GM12878 (cell line): ENCODE measurements around the gene RSBN1L. TPM values are rescaled to one million over a fixed set of nuclear protein-coding genes. Genes with fewer than 3 reads are reported as not detected.

ENCODE experiments used
- ATAC-seq: fragments of 200-7000 bp; cut with Tn5 transposase; 3 replicates; pipeline ENCODE4 v1.9.1; 2020; ENCODE audit warnings: mild to moderate bottlenecking, moderate library complexity
- BruUV-seq: library from RNA; stranded (reverse); fragments of 400-500 nt; replicated peaks from 2 replicates; lab custom pipeline; 2021; lab: Mats Ljungman, UMichigan
- CTCF ChIA-PET: fragments of 300-600 bp; sonication (Branson Sonifier 250); formaldehyde crosslinking; extraction: SDS; loops from one replicate; lab custom pipeline; 2021; ENCODE audit warnings: inconsistent platforms; lab: Yijun Ruan, JAX
- POLR2A ChIA-PET: fragments of 350-600 bp; formaldehyde crosslinking; extraction: SDS; loops from one replicate; lab custom pipeline; 2021; ENCODE audit warnings: inconsistent platforms; lab: Charles Lee
- RAD21 ChIA-PET: fragments of 300-600 bp; sonication (Branson Sonifier 250); formaldehyde crosslinking; loops from one replicate; lab custom pipeline; 2023; ENCODE audit warnings: antibody characterized with exemption; ENCODE audit not compliant: unreplicated experiment; lab: Charles Lee
- SMC1A ChIA-PET: fragments of 300-600 bp; sonication (Branson Sonifier 250); formaldehyde crosslinking; loops from one replicate; lab custom pipeline; 2023; ENCODE audit not compliant: unreplicated experiment, uncharacterized antibody; lab: Charles Lee
- DNase-seq: peaks from one replicate; pipeline ENCODE4 v3.0.0-alpha.2; 2011; ENCODE audit warnings: low read depth, low spot score
- FAIRE-seq: peaks from 3 replicates; lab custom pipeline; 2011; peaks lifted over from hg19 to GRCh38; lab: Jason Lieb, UNC
- H2AFZ ChIP-seq: 2 replicates; pipeline ENCODE4 v1.6.0; 2011; ENCODE audit warnings: low read depth, low read length, control low read depth; ENCODE audit not compliant: control insufficient read depth
- H3K27ac ChIP-seq: 2 replicates; pipeline ENCODE4 v1.5.1; 2011; ENCODE audit warnings: control low read depth; ENCODE audit not compliant: control insufficient read depth, insufficient read depth
- H3K27me3 ChIP-seq, 2 experiments: replicated peaks in 1 of 2; 2 replicates each; pipeline versions ENCODE4 v1.6.0 to v1.6.1; 2011; ENCODE audit warnings: low read length in 1 of 2; ENCODE audit not compliant: control insufficient read depth in 2 of 2, insufficient read depth in 2 of 2
- H3K36me3 ChIP-seq, 2 experiments: 2 replicates each; pipeline ENCODE4 v1.5.1; 2011; ENCODE audit warnings: low read length in 1 of 2; ENCODE audit not compliant: control insufficient read depth in 2 of 2, insufficient read depth in 2 of 2
- H3K4me1 ChIP-seq: 2 replicates; pipeline ENCODE4 v1.6.1; 2011; ENCODE audit warnings: mild to moderate bottlenecking, low read length, moderate library complexity, mixed read lengths; ENCODE audit not compliant: control insufficient read depth, insufficient read depth
- H3K4me2 ChIP-seq: 2 replicates; pipeline ENCODE4 v1.6.0; 2011; ENCODE audit warnings: control low read depth; ENCODE audit not compliant: control insufficient read depth, insufficient read depth
- H3K4me3 ChIP-seq: fragments of 200-600 bp; sonication (generic); 2 replicates; pipeline ENCODE4 v1.5.1; 2016
- H3K79me2 ChIP-seq: 2 replicates; pipeline ENCODE4 v1.6.0; 2011; ENCODE audit warnings: low read length; ENCODE audit not compliant: control insufficient read depth, insufficient read depth
- H3K9ac ChIP-seq: 2 replicates; pipeline ENCODE4 v1.8.0; 2011; ENCODE audit warnings: low read length, control low read depth, mixed read lengths; ENCODE audit not compliant: control insufficient read depth, insufficient read depth
- H3K9me3 ChIP-seq: replicated peaks from 3 replicates; pipeline ENCODE4 v1.5.1; 2011; ENCODE audit warnings: mild to moderate bottlenecking, low read length; ENCODE audit not compliant: control insufficient read depth, insufficient read depth
- H4K20me1 ChIP-seq: 2 replicates; pipeline ENCODE4 v1.6.0; 2011; ENCODE audit not compliant: control insufficient read depth, insufficient read depth
- ATF7 ChIP-seq: fragments of 450-650 bp; IDR thresholded peaks from 2 replicates; pipeline ENCODE4 v1.6.1; 2016; ENCODE audit warnings: low read depth, mild to moderate bottlenecking
- BHLHE40 ChIP-seq, 2 experiments: fragments of 450-650 bp in 1 of 2; IDR thresholded peaks; 2 replicates each; pipeline ENCODE4 v1.6.1; 2011 to 2017; ENCODE audit warnings: low read depth in 2 of 2, borderline replicate concordance in 1 of 2, improper control_type of control experiment in 1 of 2, low read length in 1 of 2, mild to moderate bottlenecking in 1 of 2
- DPF2 ChIP-seq: fragments of 450-650 bp; IDR thresholded peaks from 2 replicates; pipeline ENCODE4 v1.6.1; 2017; ENCODE audit warnings: mild to moderate bottlenecking
- FOS ChIP-seq: IDR thresholded peaks from 3 replicates; pipeline ENCODE4 v1.6.1; 2011; ENCODE audit warnings: borderline replicate concordance; ENCODE audit not compliant: insufficient read length; ENCODE audit errors: extremely low read depth
- HCFC1 ChIP-seq: fragments of 150-350 bp; IDR thresholded peaks from 2 replicates; pipeline ENCODE4 v1.6.1; 2014; ENCODE audit warnings: low read length
- MTA2 ChIP-seq: fragments of 450-650 bp; IDR thresholded peaks from 2 replicates; pipeline ENCODE4 v1.6.1; 2016; ENCODE audit warnings: low read depth, mild to moderate bottlenecking, moderate library complexity
- NFIC ChIP-seq: IDR thresholded peaks from 2 replicates; pipeline ENCODE4 v1.6.1; 2012; ENCODE audit warnings: low read depth, mild to moderate bottlenecking, inconsistent platforms, low read length, moderate library complexity
- NKRF ChIP-seq: fragments of 450-650 bp; conservative IDR thresholded peaks from 2 replicates; pipeline ENCODE4 v1.6.1; 2017; ENCODE audit warnings: mild to moderate bottlenecking, moderate library complexity
- PAX8 ChIP-seq: fragments of 450-650 bp; IDR thresholded peaks from 2 replicates; pipeline ENCODE4 v1.6.1; 2017; ENCODE audit warnings: mild to moderate bottlenecking, moderate library complexity
- POLR2AphosphoS5 ChIP-seq: IDR thresholded peaks from 2 replicates; pipeline ENCODE4 v1.6.1; 2011; ENCODE audit warnings: mild to moderate bottlenecking, low read length, inconsistent platforms
- RAD51 ChIP-seq: fragments of 450-650 bp; IDR thresholded peaks from 2 replicates; pipeline ENCODE4 v1.6.1; 2016; ENCODE audit warnings: moderate library complexity, mild to moderate bottlenecking, inconsistent platforms
- RELA ChIP-seq: fragments of 450-650 bp; IDR thresholded peaks from 2 replicates; pipeline ENCODE4 v1.8.0; 2014; ENCODE audit warnings: borderline replicate concordance; ENCODE audit not compliant: partially characterized antibody
- RFX5 ChIP-seq: IDR thresholded peaks from 2 replicates; pipeline ENCODE4 v1.6.1; 2011; ENCODE audit warnings: low read depth, low read length, improper control_type of control experiment
- SMAD1 ChIP-seq: fragments of 450-650 bp; IDR thresholded peaks from 2 replicates; pipeline ENCODE4 v1.6.1; 2018; ENCODE audit warnings: mild to moderate bottlenecking, low read depth; ENCODE audit not compliant: partially characterized antibody
- SPI1 ChIP-seq: IDR thresholded peaks from 2 replicates; pipeline ENCODE4 v1.6.1; 2011; ENCODE audit warnings: low read depth, mild to moderate bottlenecking, low read length, moderate library complexity, borderline replicate concordance; ENCODE audit not compliant: insufficient read depth
- TCF3 ChIP-seq: IDR thresholded peaks from 2 replicates; pipeline ENCODE4 v1.6.1; 2012; ENCODE audit warnings: low read depth, mild to moderate bottlenecking, low read length, borderline replicate concordance; ENCODE audit not compliant: insufficient read depth
- ZNF217 ChIP-seq: fragments of 450-650 bp; IDR thresholded peaks from 2 replicates; pipeline ENCODE4 v1.6.1; 2017; ENCODE audit warnings: antibody characterized with exemption, mild to moderate bottlenecking
- WGBS: methylation state at CpG from one replicate; pipeline ENCODE4 v1.1.6; 2016; ENCODE audit warnings: low lambda C conversion rate; ENCODE audit not compliant: insufficient replicate concordance, insufficient coverage; ENCODE audit errors: missing lambda C conversion rate; 5-methylcytosine and 5-hydroxymethylcytosine counted together
- in situ Hi-C: fragments of 300-500 bp; cut with MboI; formaldehyde crosslinking; loops from 9 replicates; pipeline ENCODE4 v1.14.3; 2018; ENCODE audit warnings: mixed read lengths
- intact Hi-C: fragments of 100-400 bp; cut with micrococcal nuclease; formaldehyde crosslinking; loops from one replicate; pipeline ENCODE4 v1.14.2; 2022; ENCODE audit not compliant: unreplicated experiment
- polyA plus RNA-seq, 11 experiments: library from polyadenylated mRNA; depleted of rRNA in 4 of 11; unstranded in 6 of 11; stranded (reverse) in 5 of 11; fragments of >200 nt; fragmentation: Nextera tagmentation in 4 of 11; fragmentation: Illumina TruSeq in 1 of 11; extraction: Ambion mirVana in 4 of 11; extraction: Trizol in 1 of 11; gene quantifications; 1 replicate in 1 of 11; 2 replicates in 10 of 11; pipeline versions ENCODE4 v1.2.1 to v1.2.3, GENCODE V29; 2011 to 2016; ENCODE audit warnings: inconsistent platforms in 2 of 11, missing spikeins in 2 of 11, low read depth in 1 of 11
- total RNA-seq, 4 experiments: library from RNA; depleted of rRNA in 3 of 4; stranded (reverse); fragments of >200 nt in 3 of 4; fragmentation: Illumina TruSeq in 1 of 4; extraction: Trizol in 1 of 4; gene quantifications; 2 replicates each; pipeline versions ENCODE4 v1.2.1 to v1.2.3, GENCODE V29; 2013 to 2021
- TF ChIP-seq, protein P1 (sequence below): fragments of 450-650 bp; IDR thresholded peaks from 2 replicates; pipeline ENCODE4 v1.6.1; 2017; ENCODE audit warnings: antibody characterized with exemption, mild to moderate bottlenecking, moderate library complexity

Gene RSBN1L
- total and polyA plus RNA-seq, 10 of the 15 experiments (the other 5 are each of a cell fraction or from before 2014, with no cell fraction given) = 4.5 to 23.7 (median 10.3) TPM

- no peak for TF ChIP-seq SPI1
- TF ChIP-seq RAD51 = no peak
- no peak for TF ChIP-seq BHLHE40 (IDR thresholded peaks at IDR 0.05; ENCODE audit: borderline replicate concordance in 1 of 2, low read depth in 2 of 2, low read length in 1 of 2)
- no peak for TF ChIP-seq RFX5
- no peak for TF ChIP-seq MTA2
Measured at GRCh38 chr7:77796109-77796508, 99.8 kb downstream of the RSBN1L start (continued).

DNA sequence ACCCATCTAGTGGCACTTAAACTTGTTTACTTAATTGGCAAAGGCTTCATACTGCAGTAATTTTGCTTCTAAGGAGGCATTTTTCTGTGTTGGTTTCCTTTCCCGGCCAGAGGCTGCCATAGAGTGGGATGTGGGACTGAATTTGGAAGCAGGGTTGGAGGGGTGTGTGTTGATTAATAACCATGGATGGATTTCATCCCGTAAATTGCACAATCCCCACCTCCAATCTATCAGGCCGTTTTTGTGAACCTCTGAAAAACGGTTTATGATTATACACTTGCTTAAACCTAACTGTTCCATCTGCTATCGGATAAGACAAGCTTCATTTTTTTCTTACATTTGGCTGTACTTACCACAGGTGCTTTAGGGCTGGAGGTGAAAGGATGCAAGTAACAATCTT is 100.7 kb downstream of the RSBN1L start:
- RAD21 ChIA-PET = interaction anchor here (1.2 kb wide), 1 partner anchor 36 kb away, joined by 3 read pairs; no protein-coding TSS in a partner anchor
- FAIRE-seq (no peak), ATAC-seq (no peak), DNase-seq (no peak)
- Histone ChIP-seq H3K27ac (peak overlapping the region; percentile 86; the same call in 1 of the 2 replicates), H3K36me3 (peaks cover 0 to 13% of the 10 kb centered on the region in 2 experiments; a peak in 2 of 4 replicates), H3K9me3 (no peaks in the 10 kb centered on the region), H3K9ac (peak overlapping the region; percentile 86; the same call in 1 of the 2 replicates), H4K20me1 (no peaks in the 10 kb centered on the region), H3K27me3 (no peaks in the 10 kb centered on the region), H3K4me1 (peaks cover 5% of the 10 kb centered on the region; the same call in 1 of the 2 replicates), H3K4me3 (peak overlapping the region; percentile 85), H3K79me2 (peaks cover 70% of the 10 kb centered on the region), H2AFZ (no peak overlapping the region), H3K4me2 (peak overlapping the region; percentile 70)
- intact Hi-C loops (no loop called here), in situ Hi-C loops (no loop called here)
- 45% methylated on average over 5 of the region's 5 CpGs for WGBS
- SMC1A ChIA-PET = interaction anchor here (0.6 to 1.2 kb wide), 3 partner anchors 8 to 106 kb away, joined by 3 to 5 read pairs (median 4); no protein-coding TSS in a partner anchor
- POLR2A ChIA-PET = interaction anchor here (1.1 kb wide), 2 partner anchors 8 to 101 kb away, joined by 3 to 4 read pairs; partner anchors contain the start of gene RSBN1L
- CTCF ChIA-PET = interaction anchor here (0.8 to 1.2 kb wide), 2 partner anchors 37 to 135 kb away, joined by 3 read pairs; no protein-coding TSS in a partner anchor
- no TSS peak for BruUV-seq
- TF ChIP-seq HCFC1 (no peak), NKRF (no peak), BHLHE40 (IDR thresholded peaks at IDR 0.05; ENCODE audit: borderline replicate concordance in 1 of 2, low read depth in 2 of 2, low read length in 1 of 2) (no peak), ATF7 (no peak), NFIC (no peak), POLR2AphosphoS5 (no peak), DPF2 (no peak), SMAD1 (no peak), FOS (no peak), RELA (no peak), TCF3 (no peak), ZNF217 (no peak), PAX8 (no peak)
- TF ChIP-seq, protein P1, sequence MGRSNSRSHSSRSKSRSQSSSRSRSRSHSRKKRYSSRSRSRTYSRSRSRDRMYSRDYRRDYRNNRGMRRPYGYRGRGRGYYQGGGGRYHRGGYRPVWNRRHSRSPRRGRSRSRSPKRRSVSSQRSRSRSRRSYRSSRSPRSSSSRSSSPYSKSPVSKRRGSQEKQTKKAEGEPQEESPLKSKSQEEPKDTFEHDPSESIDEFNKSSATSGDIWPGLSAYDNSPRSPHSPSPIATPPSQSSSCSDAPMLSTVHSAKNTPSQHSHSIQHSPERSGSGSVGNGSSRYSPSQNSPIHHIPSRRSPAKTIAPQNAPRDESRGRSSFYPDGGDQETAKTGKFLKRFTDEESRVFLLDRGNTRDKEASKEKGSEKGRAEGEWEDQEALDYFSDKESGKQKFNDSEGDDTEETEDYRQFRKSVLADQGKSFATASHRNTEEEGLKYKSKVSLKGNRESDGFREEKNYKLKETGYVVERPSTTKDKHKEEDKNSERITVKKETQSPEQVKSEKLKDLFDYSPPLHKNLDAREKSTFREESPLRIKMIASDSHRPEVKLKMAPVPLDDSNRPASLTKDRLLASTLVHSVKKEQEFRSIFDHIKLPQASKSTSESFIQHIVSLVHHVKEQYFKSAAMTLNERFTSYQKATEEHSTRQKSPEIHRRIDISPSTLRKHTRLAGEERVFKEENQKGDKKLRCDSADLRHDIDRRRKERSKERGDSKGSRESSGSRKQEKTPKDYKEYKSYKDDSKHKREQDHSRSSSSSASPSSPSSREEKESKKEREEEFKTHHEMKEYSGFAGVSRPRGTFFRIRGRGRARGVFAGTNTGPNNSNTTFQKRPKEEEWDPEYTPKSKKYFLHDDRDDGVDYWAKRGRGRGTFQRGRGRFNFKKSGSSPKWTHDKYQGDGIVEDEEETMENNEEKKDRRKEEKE = no peak
